Ovary (tissue), 9 donors: Measurements from ENCODE around the gene IER5. TPM values are rescaled to one million over a fixed set of nuclear protein-coding genes. Genes with fewer than 3 reads are reported as not detected.

Experiments used
- DNase-seq, 5 donors: peaks; one replicate each; pipeline ENCODE4 v3.0.0-alpha.2; 2019 to 2020
- H3K27ac ChIP-seq, 2 donors: fragments of 200-600 bp; one replicate each; pipeline versions ENCODE4 v1.5.1 to v1.8.0; 2019 to 2022
- H3K27me3 ChIP-seq: fragments of 200-600 bp; one replicate; pipeline ENCODE4 v1.8.0; 2022
- H3K36me3 ChIP-seq: fragments of 200-600 bp; sonication (generic); one replicate; pipeline ENCODE4 v1.5.1; 2019
- H3K4me1 ChIP-seq: one replicate; pipeline ENCODE4 v1.8.1; 2013; ENCODE audit warnings: mild to moderate bottlenecking, moderate library complexity; ENCODE audit not compliant: insufficient read depth
- H3K4me3 ChIP-seq: fragments of 200-600 bp; sonication (generic); one replicate; pipeline ENCODE4 v1.5.1; 2017
- H3K9me3 ChIP-seq, 2 donors: fragments of 200-600 bp in 1 of 2; sonication (generic) in 1 of 2; one replicate each; pipeline versions ENCODE4 v1.5.1 to v1.8.1; 2013 to 2019; ENCODE audit warnings: mild to moderate bottlenecking in 1 of 2, moderate library complexity in 1 of 2
- POLR2A ChIP-seq: fragments of 450-650 bp; IDR thresholded peaks from one replicate; pipeline ENCODE4 v1.6.1; 2017; ENCODE audit warnings: antibody characterized with exemption, mild to moderate bottlenecking, moderate library complexity
- WGBS, 3 donors: extraction: QIAGEN DNeasy Blood & Tissue Kit in 1 of 3; methylation state at CpG; one replicate each; pipeline versions ENCODE4 v1.1.5 to v1.1.7; 2013 to 2017; 5-methylcytosine and 5-hydroxymethylcytosine counted together
- intact Hi-C, 4 donors: fragments of 100-400 bp; cut with DNase I; formaldehyde crosslinking; loops; one replicate each; pipeline versions ENCODE4 v1.11.0 to v1.15.1; 2022 to 2023
- polyA plus RNA-seq, 2 donors: library from polyadenylated mRNA; stranded (reverse); fragments of 200-250 nt in 1 of 2; fragments of 350-450 nt in 1 of 2; fragmentation: Illumina TruSeq in 1 of 2; extraction: RNeasy Lipid Tissue Mini Kit (QIAGEN cat#74804) in 1 of 2; gene quantifications; one replicate each; pipeline ENCODE4 v1.2.3, GENCODE V29; 2013 to 2014
- total RNA-seq, 7 donors: library from RNA; depleted of rRNA in 2 of 7; stranded (reverse); fragments of >200 nt in 2 of 7; fragmentation: NEBNext Ultra II Directional in 3 of 7; extraction: Animal tissue kit (Norgen Biotek cat#: 25700) in 3 of 7; gene quantifications; one replicate each; pipeline versions ENCODE4 v1.1.0 to v1.2.4, GENCODE V29; 2016 to 2023
- TF ChIP-seq, protein P1 (sequence below), 3 donors: fragments of 450-650 bp in 2 of 3; fragments of 200-600 bp in 1 of 3; IDR thresholded peaks; one replicate each; pipeline versions ENCODE4 v1.5.1 to v1.8.0; 2016 to 2022; ENCODE audit warnings: antibody characterized with exemption in 3 of 3, mild to moderate bottlenecking in 1 of 3
- donor health status: DM: no; HTN: no; CAD: no; lungs with moderate emphysema.
- donor health status: DM: no; HTN: no; CAD: no.
- donor health status: Bipolar disorder and iron deficiency.
- donor health status: DM: yes; HTN: yes; CAD: no.
- donor health status: DM: no; HTN: no; CAD: no.
- donor health status: DM: yes; HTN: yes; CAD: no.

IER5 gene
- total and polyA plus RNA-seq, 9 donors = 2.5 to 43.4 (median 5.7) TPM

DNA sequence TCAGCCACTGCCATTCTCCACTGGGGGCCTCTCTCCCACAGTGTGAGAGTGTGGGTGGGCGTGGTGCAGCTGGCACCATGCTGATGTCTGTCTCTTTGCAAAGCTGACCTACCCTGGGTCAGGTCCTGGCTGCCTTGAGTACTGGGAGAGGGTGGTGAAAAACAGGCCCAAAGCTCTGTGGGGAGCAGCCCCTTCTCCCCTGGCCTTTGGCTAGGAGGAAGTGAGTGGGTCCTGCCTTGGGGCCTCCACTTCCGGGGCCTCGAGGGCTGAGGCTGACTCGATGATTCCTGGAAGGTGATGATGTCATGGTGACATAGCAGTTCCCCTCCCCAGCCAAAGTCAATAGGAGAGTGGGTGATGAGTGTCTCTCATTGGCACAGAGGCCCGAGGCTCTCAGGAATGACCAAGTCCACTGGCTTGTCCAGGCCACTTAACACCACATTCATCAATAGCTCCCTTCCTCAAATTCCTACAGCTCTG lies 53.0 kb downstream of the IER5 start:
- TF ChIP-seq, protein P1, sequence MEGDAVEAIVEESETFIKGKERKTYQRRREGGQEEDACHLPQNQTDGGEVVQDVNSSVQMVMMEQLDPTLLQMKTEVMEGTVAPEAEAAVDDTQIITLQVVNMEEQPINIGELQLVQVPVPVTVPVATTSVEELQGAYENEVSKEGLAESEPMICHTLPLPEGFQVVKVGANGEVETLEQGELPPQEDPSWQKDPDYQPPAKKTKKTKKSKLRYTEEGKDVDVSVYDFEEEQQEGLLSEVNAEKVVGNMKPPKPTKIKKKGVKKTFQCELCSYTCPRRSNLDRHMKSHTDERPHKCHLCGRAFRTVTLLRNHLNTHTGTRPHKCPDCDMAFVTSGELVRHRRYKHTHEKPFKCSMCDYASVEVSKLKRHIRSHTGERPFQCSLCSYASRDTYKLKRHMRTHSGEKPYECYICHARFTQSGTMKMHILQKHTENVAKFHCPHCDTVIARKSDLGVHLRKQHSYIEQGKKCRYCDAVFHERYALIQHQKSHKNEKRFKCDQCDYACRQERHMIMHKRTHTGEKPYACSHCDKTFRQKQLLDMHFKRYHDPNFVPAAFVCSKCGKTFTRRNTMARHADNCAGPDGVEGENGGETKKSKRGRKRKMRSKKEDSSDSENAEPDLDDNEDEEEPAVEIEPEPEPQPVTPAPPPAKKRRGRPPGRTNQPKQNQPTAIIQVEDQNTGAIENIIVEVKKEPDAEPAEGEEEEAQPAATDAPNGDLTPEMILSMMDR (IDR thresholded peaks at IDR 0.05) = no peak
- TF ChIP-seq POLR2A = no peak
- no peak overlapping the region for H3K27ac ChIP-seq
- H3K9me3 ChIP-seq = no peaks in the 10 kb centered on the region
- no peak for DNase-seq
- H3K4me3 ChIP-seq = no peak overlapping the region
- 73 to 85% (median 81%) methylated on average over 5 of the region's 5 CpGs for WGBS, 3 donors
- no peaks in the 10 kb centered on the region for H3K36me3 ChIP-seq
- intact Hi-C loops = loop anchor here (5.0 to 10.0 kb wide), 6 partner anchors 54 to 627 kb away; partner anchors contain the start of genes IER5 (in 3 of the 4) and MR1 (in 2 of the 4)
- H3K27me3 ChIP-seq = no peaks in the 10 kb centered on the region
- no peaks in the 10 kb centered on the region for H3K4me1 ChIP-seq

Other genes with a start within 250 kb of the IER5 start
- gene KIAA1614, start 175.8 kb upstream of the IER5 start, total RNA-seq = 10 to 100 TPM in 4 of 7 donors, 1 to 10 TPM in 3; 2.4 to 15.1 (median 11.4) TPM
- gene KIAA1614, start 175.8 kb upstream of the IER5 start, polyA plus RNA-seq = 10 to 100 TPM in 1 of 2 donors, 1 to 10 TPM in 1; 1.1 to 10.5 TPM
- 10 to 100 TPM; 15.6 to 21.7 (median 18.4) TPM for gene STX6, start 65.8 kb upstream of the IER5 start, total RNA-seq
- gene STX6, start 65.8 kb upstream of the IER5 start, polyA plus RNA-seq = 10 to 100 TPM in 1 of 2 donors, 1 to 10 TPM in 1; 9.9 to 14.8 TPM
- 10 to 100 TPM in 6 of 7 donors, 1 to 10 TPM in 1; 7.4 to 21.5 (median 15.5) TPM for gene MR1, start 54.7 kb upstream of the IER5 start, total RNA-seq
- gene MR1, start 54.7 kb upstream of the IER5 start, polyA plus RNA-seq = 10 to 100 TPM in 1 of 2 donors, 1 to 10 TPM in 1; 6.9 to 53.6 TPM